CD4-positive, alpha-beta T cell treated with Interleukin-15 for 1 hour (primary cell): ENCODE data around the gene YIF1A.
"Not testable (repeated sequence)": the region's sequence is repeated elsewhere in the genome, so short reads cannot be mapped to it uniquely, and the experiment has no call there.

Experiments used
- DNase-seq: peaks from one replicate; pipeline ENCODE4 v3.0.0-alpha.2; 2020

YIF1A gene

DNA sequence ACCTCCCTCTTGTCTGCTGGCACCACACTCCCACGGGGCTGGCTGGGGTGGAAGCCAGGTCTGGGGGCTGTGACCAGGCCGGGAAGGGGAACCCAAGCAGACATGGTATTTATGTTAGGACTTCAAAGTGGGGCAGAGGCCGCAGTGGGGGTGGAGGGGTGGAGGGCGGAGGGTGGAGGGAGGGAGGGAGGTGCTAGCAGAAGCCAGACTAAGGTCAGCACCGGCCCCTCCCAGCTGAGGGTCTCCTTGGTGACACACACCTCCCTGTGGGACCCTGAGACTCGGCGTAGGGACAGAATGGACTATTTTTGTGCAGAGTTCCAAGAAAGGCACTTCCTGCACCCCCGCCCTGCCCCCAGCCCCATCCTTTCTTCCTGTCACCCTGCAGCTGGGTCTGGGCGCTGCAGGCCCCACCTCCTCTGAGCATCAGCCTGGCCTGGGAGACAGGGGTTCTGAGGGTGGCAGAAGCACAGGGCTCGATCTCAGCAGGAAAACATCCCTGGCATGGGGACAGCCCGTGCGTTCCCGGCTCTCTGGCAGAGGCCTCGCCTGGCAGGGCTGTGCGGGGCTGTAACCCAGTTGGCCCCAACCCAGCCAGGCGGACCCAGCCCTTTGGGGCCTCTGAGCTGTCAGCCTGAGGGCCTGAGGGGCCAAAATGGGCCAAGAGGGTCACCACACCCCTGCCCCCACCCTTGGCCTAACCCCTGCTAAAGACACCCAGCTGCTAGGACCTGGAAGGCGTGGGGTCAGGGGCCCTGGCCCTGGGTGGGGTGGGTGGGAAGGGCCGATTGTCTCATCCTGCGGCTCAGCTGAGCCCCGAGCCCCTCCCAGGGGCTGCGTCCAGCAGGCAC, 37.5 kb upstream of the YIF1A start:
- peak; percentile 57 for DNase-seq

- DNase-seq, result no peak
These were observed 36.3 kb upstream of the YIF1A start for GRCh38 chr11:66325263-66325671.

GRCh38 chr11:66324664-66325063, 35.7 kb upstream of the YIF1A start:
- no peak for DNase-seq

DNA sequence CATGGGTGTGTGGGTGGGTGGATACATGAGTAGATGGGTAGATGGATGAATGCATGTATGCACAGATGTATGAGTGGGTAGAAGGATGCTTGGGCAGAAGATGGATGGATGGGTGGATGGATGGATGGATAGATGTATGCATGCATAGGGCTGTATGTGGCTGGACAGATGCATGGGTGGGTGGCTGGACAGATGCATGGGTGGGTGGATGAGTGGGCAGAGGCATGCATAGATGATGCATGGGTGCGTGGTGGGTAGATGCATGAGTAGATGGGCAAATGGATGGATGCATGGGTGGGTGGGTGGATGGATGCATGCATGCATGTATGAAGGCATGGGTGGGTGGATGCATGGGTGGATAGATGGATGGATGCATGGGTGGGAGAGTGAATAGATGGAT, 34.7 kb upstream of the YIF1A start:
- no peak for DNase-seq

DNA sequence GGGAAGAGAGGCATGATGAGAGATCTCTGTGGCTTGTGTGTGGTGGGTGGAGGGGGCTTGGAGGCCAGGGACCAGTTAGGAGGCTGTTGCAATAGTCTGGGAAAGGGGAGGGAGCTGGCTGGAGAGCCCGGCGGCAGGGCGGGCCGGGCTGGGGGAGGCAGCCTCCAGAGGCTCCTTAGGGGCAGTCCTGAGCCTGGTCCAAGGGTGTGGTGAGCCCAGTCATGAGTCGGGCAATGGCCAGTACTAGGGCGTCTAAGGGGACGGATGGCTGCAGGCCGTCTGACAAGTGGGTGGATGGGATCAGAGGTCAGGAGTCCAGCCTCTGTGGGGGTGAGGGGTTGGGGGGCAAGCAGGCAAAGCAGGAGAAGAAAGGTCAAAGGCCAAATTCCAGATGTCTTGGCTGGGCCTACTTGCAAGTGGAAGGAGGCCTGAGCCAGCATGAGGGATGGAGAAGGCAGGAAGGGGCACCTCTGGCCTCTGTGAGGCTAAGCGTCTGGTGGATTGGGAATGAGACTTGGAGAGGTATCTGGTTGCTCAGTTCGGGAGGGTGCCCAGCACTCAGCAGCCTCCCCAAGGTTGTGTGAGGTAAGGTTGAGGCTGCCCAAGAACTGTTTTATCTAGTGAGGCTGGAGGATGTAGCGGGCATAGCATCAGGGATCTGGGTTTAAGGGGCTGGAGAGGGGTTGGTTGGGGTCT, 33.9 kb upstream of the YIF1A start:
- DNase-seq, result no peak

- DNase-seq, result no peak
These were observed 32.7 kb upstream of the YIF1A start for GRCh38 chr11:66321606-66322005.

- not testable (repeated sequence) for DNase-seq
These were observed 31.8 kb upstream of the YIF1A start for GRCh38 chr11:66320748-66321147.

- not testable (repeated sequence) for DNase-seq
These were observed 31.3 kb upstream of the YIF1A start for GRCh38 chr11:66320289-66320688.

- no peak for DNase-seq
These were observed 29.6 kb upstream of the YIF1A start for GRCh38 chr11:66318600-66318970.

DNA sequence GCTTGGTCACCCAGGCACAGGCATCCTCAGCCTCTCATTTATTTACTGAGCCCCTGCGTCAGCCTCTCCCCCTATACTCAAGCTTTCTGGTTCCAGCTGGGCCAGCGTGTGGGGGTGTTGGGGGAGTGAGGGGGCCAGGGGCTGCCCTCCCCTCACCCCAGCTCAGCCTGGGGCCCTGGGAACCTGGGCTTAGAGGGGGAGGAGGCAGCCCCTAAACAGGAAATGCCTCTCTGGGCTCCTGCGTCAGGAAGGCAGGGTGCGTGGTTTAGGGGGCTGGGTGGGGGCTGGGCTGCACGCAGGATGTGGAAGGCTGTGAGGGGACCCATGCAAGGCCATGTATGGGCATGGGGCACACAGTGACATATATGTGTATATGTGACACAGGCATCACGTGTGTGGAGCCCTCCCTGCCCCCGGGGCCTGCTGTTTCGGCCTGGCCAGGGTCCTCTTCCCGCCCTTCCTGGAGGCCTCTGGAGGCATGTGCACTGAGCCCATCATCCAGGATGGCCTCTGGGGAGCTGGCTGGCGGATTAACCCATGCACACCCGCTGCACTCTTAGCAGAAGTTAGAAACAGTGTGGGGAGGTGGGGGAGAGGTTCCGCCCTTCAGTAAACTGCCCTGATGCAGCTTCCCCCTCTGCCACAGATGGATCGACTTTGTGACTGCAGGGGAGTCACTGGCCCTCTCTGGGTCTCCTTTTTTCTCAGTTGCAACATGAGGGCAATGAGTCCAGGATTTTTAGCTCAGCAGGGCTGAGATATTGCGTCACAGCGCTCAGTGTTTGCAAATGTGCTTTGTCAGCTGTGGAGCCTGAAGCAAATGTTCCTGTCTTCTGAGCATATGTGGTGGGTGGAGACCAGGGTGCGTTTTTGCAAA, 29.0 kb upstream of the YIF1A start:
- peak; percentile 89 for DNase-seq

DNA sequence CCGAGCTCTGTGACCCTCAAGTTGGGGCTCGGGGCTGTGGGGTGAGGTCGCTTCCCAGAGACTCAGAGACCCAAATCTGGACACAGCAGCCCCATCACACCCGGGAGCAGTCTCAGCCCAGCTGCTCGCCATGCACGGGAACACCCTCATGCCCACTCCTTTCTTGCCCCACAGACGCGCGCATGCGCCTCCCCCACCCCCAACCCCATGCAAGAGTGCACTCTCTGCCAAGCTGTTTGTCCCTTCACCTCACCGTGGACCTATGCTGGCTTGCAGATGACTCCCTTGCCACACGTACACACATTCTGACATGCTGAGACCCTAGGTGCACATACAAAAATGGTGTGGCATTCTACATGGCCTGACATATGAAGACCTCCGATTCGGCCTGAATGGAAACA, 28.4 kb upstream of the YIF1A start:
- peak; percentile 66 for DNase-seq

GRCh38 chr11:66316849-66317251, 27.9 kb upstream of the YIF1A start, which contains the start of gene CD248:
Gene CD248, minus strand, starts transcription at chr11:66317044. Its CDS starts 17 bp downstream, at chr11:66317027.
- DNase-seq, result no peak

- no peak for DNase-seq
These were observed 27.2 kb upstream of the YIF1A start for GRCh38 chr11:66315921-66316811.

DNA sequence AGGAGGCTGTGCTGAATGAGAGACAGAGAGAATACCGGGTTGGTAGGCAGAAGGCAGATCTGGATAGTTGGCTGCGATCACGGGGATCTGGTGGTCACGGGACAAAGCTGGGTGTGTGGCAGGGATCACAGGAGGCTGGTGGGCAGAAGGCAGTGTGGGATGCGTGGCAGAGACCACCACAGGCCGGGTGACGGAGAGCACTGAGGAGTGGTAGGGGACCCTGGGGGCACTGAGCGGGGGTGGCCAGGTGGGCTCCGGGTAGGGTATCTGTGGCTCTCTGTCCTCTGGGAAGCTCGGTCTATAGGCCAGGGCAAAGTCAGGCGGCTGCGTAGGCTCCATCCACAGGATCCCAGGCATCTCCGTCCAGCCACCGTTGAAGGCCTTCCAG, 26.5 kb upstream of the YIF1A start:
- no peak for DNase-seq

- no peak for DNase-seq
These were observed 25.9 kb upstream of the YIF1A start for GRCh38 chr11:66314561-66315497.

DNA sequence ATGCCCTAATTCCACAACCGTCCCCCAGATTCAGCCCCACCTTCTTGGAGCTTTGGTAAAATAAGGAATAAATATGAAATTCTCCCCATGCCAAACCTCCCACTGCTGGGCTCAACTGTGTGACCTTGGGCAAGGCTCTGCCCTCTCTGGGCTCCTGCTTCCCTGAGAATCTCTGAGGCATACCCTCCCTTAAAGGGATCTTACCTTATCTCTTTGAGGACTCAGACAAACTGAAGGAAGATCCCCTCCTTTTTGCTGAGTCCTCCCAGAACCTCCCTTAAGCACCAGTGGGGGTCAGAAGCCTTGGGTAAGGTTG, 25.2 kb upstream of the YIF1A start:
- DNase-seq, result no peak

DNA sequence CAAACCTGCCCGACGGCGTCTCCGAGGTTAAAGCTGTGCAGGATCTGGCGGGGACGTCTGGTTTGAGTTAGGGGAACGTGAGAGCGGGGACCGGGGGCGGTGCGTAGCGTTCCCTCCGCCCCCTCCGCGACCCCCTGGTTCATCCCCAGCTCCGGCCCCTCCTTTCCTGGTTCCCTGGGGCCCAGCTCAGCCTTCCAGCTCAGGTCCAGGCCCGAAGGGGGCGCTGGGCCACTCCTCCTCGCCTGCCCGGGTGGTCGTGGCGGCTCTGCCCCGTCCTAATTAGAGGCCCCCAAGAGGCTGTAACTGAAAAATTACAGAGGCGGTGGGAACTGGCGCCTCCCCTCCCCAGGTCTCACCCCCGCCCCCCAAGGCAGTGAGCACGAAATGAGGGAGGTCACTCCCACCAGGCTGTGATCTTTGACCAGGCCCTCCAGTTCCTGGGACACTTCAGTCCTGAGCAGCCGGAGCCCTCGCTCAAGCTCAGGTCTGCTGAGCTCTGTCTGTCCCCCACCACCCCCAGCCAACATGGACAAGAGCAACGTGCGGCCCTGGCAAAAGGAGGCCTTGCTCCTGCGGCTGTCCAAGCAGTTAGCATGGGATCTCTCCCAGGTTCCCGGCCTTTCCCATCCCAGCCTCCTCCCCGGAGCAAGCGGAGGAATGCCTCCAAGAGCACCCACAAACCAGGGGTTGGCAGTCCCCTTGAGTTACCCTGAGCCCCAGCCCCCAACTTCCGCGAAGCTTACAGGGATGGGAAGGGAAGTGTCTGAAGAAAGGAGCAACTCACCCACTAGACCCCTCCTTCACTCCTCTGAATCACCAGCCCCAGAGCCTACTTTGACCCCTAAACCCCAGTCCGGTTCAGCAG, 24.6 kb upstream of the YIF1A start:
- no peak for DNase-seq

DNA sequence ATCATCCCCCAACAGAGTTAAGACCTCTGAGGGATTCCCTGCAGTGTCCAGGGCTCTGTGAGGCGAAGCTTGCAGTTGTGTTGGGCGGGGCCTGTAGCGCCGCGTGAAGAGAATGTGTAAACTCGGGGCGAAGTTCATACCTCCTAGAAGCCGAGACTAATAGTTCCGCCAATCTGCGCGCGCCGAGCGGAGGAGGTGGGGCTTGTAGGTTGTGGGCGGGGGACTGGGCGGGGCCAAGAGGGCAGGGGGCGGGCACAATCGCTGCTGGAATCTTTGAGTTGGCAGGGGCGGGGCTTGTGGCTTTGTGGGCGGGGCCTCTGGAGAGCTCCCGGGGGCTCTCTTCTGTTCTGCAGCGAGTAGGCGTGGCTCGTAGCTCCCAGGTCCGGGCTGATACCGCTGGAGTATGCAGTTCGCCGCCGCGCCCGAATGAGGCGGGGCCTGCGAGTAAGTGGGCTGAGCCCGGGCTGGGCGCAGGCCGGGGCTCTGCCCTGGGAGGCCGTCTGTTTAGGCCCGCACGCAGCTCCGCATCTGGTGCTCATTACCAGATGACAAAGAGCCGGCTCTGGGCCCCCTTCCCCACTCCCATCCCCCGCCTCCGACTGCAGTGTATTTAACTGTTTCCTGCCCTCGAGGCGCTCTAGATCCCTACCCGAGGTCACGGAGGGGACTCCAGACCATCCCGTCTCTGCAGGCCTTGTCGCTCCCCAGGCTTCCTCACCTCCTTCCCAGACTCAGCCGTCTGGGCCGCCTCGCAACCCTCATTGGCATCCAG, 23.8 kb upstream of the YIF1A start:
- DNase-seq, result peak; percentile 99

DNA sequence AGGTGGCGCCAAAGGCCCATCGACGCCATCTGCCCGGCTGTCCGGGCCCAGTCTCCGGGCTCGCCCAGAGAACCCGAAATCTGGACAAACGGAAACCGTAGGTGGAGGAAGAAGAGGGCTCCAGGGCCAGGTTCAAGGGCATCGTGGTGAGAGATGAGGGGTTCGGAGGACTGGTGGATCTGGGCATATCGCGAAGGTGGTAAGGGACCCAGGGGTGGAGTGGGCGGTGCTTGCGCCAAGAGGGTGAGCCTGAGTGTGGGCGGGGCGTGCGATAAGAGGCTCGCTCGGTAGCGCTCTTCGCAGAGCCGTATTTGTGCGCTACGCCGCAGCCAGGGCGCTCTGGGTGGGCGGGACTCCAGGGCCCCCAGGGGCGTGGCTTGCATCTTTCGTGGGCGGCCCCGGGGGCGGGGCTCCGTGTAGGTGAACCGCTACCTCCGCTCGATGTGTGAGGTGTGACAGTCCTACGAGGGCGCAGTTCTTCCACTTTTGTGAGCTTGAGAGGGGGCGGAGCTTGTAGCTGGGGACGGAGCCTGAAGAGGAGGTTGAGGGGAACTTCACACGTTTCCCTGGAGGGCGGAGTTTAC, 23.1 kb upstream of the YIF1A start:
- DNase-seq, result peak; percentile 99
